Measurements from ENCODE around the gene RPS8. TPM values are rescaled to one million over a fixed set of nuclear protein-coding genes. Genes with fewer than 3 reads are reported as not detected.
"Not testable (repeated sequence)": the region's sequence is repeated elsewhere in the genome, so short reads cannot be mapped to it uniquely, and the experiment has no call there.

RPS8 gene
- total RNA-seq, 4 donors from 2014 or later = 2,628 to 4,866 (median 3,019) TPM

DNA sequence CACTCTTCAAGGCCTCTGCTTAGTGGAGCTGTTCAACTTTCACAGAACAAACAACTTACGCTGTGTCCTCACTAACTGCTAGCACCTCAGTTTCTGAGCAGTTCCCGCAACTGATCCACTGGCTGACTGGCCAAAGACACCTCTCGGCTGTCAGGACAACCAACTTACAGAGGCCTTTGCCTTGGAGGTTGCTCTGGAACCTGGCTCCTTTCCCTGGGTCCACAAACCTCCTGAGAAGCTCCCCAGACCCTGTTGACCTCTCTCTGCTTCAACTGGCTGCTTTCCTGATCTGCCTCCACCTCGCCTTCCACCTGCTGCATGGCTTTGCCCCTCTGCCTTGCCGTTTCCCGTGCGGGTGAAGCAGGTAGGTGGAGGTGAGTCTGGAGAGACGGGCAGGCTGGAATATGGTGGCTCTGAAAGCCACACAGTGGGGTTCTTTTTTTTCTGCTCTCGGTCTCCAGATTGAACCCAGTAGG lies 45.9 kb downstream of the RPS8 start:
- intact Hi-C loops (cut with DNase I; ENCODE audit: low total_unique reads) = no loop called here
- no peak for DNase-seq (ENCODE audit: low spot score in 2 of 2)
- WGBS, 2 donors = 90 to 93% methylated on average over 9 of the region's 9 CpGs
- no peak overlapping the region for H3K4me3 ChIP-seq (ENCODE audit: low read depth, poor library complexity, severe bottlenecking)
- TF ChIP-seq CTCF (IDR thresholded peaks at IDR 0.05) (no peak), POLR2A (IDR thresholded peaks at IDR 0.05) (no peak)

DNA sequence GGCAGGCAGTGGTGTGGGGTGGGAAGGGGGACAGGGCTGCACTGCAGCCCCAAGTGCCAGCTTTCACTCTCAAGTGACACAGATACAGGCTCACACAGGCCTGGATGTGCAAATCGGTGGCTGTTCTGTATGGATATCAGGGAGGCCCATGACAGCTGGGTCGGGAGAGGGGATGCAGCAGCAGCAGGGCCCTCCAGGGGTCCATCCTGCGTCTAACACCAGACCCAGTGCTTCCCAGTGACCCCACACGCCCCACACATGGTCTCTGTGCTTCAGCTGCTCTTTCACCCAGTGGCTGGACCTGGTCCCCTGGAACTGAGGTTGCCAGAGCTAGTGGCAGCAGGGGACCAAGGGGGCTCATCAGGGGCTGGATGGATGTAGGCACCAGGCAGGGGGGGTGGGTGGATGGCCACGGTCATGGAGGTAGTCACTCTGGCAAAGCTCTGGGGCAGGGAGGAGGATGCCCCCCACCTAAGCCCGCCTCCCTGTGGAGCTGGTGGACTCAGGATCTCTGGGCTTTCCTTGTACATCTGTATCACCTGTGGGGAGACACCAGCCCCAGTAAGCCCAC lies 46.9 kb downstream of the RPS8 start:
- intact Hi-C loops (cut with DNase I; ENCODE audit: low total_unique reads) = no loop called here
- no peak overlapping the region for H3K4me3 ChIP-seq (ENCODE audit: low read depth, poor library complexity, severe bottlenecking)
- DNase-seq (ENCODE audit: low spot score in 2 of 2) = no peak
- TF ChIP-seq CTCF (IDR thresholded peaks at IDR 0.05) = no peak
- TF ChIP-seq POLR2A (IDR thresholded peaks at IDR 0.05) = no peak
- 85 to 88% methylated on average over 6 of the region's 6 CpGs for whole genome bisulfite sequencing, 2 donors

GRCh38 chr1:44822981-44823451 lies 47.7 kb downstream of the RPS8 start:
- WGBS, 2 donors = 68 to 82% methylated on average over 13 to 14 of the region's 15 CpGs
- no peak overlapping the region for H3K4me3 ChIP-seq (ENCODE audit: low read depth, poor library complexity, severe bottlenecking)
- no peak for DNase-seq (ENCODE audit: low spot score in 2 of 2)
- intact Hi-C loops (cut with DNase I; ENCODE audit: low total_unique reads) = no loop called here
- no peak for TF ChIP-seq CTCF (IDR thresholded peaks at IDR 0.05)
- no peak for TF ChIP-seq POLR2A (IDR thresholded peaks at IDR 0.05)

GRCh38 chr1:44824392-44824791 lies 49.1 kb downstream of the RPS8 start:
- intact Hi-C loops (cut with DNase I; ENCODE audit: low total_unique reads); DNase-seq (ENCODE audit: low spot score in 2 of 2); H3K4me3 ChIP-seq (ENCODE audit: low read depth, poor library complexity, severe bottlenecking): not testable (repeated sequence)
- WGBS, 2 donors = 96 to 97% methylated on average over 6 of the region's 6 CpGs

GRCh38 chr1:44826375-44827196 lies 51.2 kb downstream of the RPS8 start:
- WGBS, 2 donors = 54 to 58% methylated on average over 21 to 24 of the region's 24 CpGs
- no peak for TF ChIP-seq POLR2A (IDR thresholded peaks at IDR 0.05)
- no peak for TF ChIP-seq CTCF (IDR thresholded peaks at IDR 0.05)
- intact Hi-C loops (cut with DNase I; ENCODE audit: low total_unique reads) = no loop called here
- no peak for DNase-seq (ENCODE audit: low spot score in 2 of 2)
- no peak overlapping the region for H3K4me3 ChIP-seq (ENCODE audit: low read depth, poor library complexity, severe bottlenecking)

- no peak for DNase-seq (ENCODE audit: low spot score in 2 of 2)
- WGBS, 2 donors = 85 to 88% methylated on average over 25 to 28 of the region's 28 CpGs
- intact Hi-C loops (cut with DNase I; ENCODE audit: low total_unique reads) = no loop called here
- TF ChIP-seq POLR2A (IDR thresholded peaks at IDR 0.05) (no peak), CTCF (IDR thresholded peaks at IDR 0.05) (no peak)
- H3K4me3 ChIP-seq (ENCODE audit: low read depth, poor library complexity, severe bottlenecking) = no peak overlapping the region
These were observed 52.1 kb downstream of the RPS8 start for GRCh38 chr1:44827197-44828002.
